ENCODE measurements around the gene DOCK1. TPM values are rescaled to one million over a fixed set of nuclear protein-coding genes. Genes with fewer than 3 reads are reported as not detected.

Gene DOCK1
- polyA plus RNA-seq, 1 of the 3 experiments (the other 2 are of a cell fraction) = 15.5 TPM

DNA sequence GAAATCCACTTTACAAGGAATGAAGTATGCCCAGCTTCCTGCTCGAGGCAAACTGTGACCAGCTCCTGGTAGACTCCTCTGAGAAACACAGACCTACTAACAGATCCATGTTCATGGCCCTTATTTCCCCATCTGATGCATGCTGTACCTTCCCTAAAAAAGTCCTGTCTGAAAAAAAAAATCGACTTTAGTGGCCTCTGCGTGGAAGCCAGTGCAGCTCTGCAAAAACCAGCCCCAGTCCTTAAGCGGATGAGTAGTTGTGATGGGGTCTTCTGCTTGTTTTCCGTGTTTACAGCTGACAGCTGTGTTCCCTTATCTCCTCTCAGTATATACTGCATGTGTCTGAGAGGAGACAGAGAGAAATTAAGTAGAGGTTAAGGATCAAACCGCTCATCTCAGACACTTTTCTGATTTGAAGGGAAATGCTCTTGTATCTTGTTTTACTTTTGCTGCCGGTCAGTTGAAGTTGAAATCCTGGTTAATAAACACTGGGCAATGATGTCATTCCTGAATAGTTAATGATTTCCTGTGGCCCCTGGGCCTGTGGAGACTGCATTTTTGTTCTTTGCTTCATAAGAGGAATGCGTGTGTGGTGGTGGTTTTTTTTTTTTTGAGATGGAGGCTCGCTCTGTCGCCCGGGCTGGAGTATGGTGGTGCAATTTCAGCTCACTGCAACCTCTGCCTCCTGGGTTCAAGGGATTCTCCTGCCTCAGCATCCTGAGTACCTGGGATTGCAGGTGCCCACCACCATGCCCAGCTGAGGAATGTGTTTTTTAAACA, 67.6 kb downstream of the DOCK1 start (continued):
- TF ChIP-seq PBX3 (IDR thresholded peaks at IDR 0.05) = peak; percentile 33; the same call in 1 of the 2 replicates
- peak; percentile 53; the same call in 1 of the 2 replicates for TF ChIP-seq FOSL2 (IDR thresholded peaks at IDR 0.05; ENCODE audit: borderline replicate concordance, low read depth)
- TF ChIP-seq NFIC (IDR thresholded peaks at IDR 0.05; ENCODE audit: borderline replicate concordance) = peak; percentile 42; the same call in 1 of the 2 replicates
- TF ChIP-seq, protein P1, sequence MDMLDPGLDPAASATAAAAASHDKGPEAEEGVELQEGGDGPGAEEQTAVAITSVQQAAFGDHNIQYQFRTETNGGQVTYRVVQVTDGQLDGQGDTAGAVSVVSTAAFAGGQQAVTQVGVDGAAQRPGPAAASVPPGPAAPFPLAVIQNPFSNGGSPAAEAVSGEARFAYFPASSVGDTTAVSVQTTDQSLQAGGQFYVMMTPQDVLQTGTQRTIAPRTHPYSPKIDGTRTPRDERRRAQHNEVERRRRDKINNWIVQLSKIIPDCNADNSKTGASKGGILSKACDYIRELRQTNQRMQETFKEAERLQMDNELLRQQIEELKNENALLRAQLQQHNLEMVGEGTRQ (IDR thresholded peaks at IDR 0.05; ENCODE audit: borderline replicate concordance, low read depth, low read length) = no peak
- TF ChIP-seq, protein P2, sequence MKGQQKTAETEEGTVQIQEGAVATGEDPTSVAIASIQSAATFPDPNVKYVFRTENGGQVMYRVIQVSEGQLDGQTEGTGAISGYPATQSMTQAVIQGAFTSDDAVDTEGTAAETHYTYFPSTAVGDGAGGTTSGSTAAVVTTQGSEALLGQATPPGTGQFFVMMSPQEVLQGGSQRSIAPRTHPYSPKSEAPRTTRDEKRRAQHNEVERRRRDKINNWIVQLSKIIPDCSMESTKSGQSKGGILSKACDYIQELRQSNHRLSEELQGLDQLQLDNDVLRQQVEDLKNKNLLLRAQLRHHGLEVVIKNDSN (IDR thresholded peaks at IDR 0.05; ENCODE audit: borderline replicate concordance, low read depth) = no peak
- TF ChIP-seq SMC3 (IDR thresholded peaks at IDR 0.05; ENCODE audit: low read depth, low read length) = no peak
- no peak for TF ChIP-seq MXI1 (IDR thresholded peaks at IDR 0.05; ENCODE audit: low read depth, low read length)

GRCh38 chr10:126975221-126975620, 70.0 kb downstream of the DOCK1 start:
- WGBS (ENCODE audit: low lambda C conversion rate) = 88% methylated on average over 5 of the region's 5 CpGs

DNA sequence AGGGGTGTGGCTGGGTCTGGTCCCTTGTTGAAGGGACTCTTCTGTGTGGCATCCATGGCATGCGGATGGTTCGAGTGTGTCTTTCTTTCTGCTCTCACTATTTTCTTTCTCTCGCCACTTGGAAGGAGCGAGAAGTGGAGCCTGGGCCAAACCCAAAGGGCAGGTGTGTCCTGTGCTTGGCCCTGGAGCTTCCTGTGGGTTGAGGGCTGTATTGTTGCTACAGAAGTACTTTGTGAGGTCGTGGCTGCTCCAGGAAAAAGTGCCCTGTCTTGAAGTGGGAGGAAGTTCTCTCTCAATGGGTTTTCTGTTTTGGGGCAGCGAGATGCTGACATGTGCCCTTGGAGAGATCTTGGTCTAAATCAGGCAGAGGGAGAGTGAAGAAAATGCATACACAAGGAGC, 72.0 kb downstream of the DOCK1 start:
- H3K27me3 ChIP-seq (ENCODE audit: insufficient read depth) = no peaks in the 10 kb centered on the region
- H3K4me1 ChIP-seq (ENCODE audit: control insufficient read depth in 1 of 2, insufficient read depth in 2 of 2, low read depth in 1 of 2, low read length in 1 of 2) = peaks cover 7 to 14% of the 10 kb centered on the region in 2 experiments; a peak in 2 of 4 replicates
- no peak overlapping the region for H3K27ac ChIP-seq (ENCODE audit: low read depth in 2 of 2, low read length in 1 of 2)
- WGBS (ENCODE audit: low lambda C conversion rate) = 84% methylated on average over 6 of the region's 6 CpGs
- no peak overlapping the region for H3K4me2 ChIP-seq
- no peak overlapping the region for H2AFZ ChIP-seq (ENCODE audit: low read depth)
- peaks cover 9 to 21% of the 10 kb centered on the region in 2 experiments for H3K36me3 ChIP-seq (replicated peaks in 1 of 2; ENCODE audit: control insufficient read depth in 1 of 2, insufficient read depth in 2 of 2, low read length in 1 of 2)
- no peaks in the 10 kb centered on the region for H4K20me1 ChIP-seq (ENCODE audit: insufficient read depth)
- CTCF ChIA-PET = no interaction called here
- TF ChIP-seq NFIC (IDR thresholded peaks at IDR 0.05; ENCODE audit: borderline replicate concordance) = no peak
- TF ChIP-seq CHD2 (IDR thresholded peaks at IDR 0.05; ENCODE audit: low read length, partially characterized antibody) = no peak
- no peak for TF ChIP-seq FOSL2 (IDR thresholded peaks at IDR 0.05; ENCODE audit: borderline replicate concordance, low read depth)
- POLR2A ChIA-PET = no interaction called here
- no peak for DNase-seq
- H3K9me2 ChIP-seq = no peaks in the 10 kb centered on the region
- H3K79me2 ChIP-seq (ENCODE audit: insufficient read depth) = peaks cover 21% of the 10 kb centered on the region
- no peaks in the 10 kb centered on the region for H3K9me3 ChIP-seq
- no peak overlapping the region for H3K9ac ChIP-seq
- H3F3A ChIP-seq (replicated peaks; ENCODE audit: insufficient read depth) = peaks cover 18% of the 10 kb centered on the region
- H3K4me3 ChIP-seq (ENCODE audit: low read depth in 2 of 2, low read length in 1 of 2) = no peak overlapping the region

More at GRCh38 chr10:126975221-126975620, 70.0 kb downstream of the DOCK1 start:
- no peak for DNase-seq
- TF ChIP-seq FOXM1 (IDR thresholded peaks at IDR 0.05; ENCODE audit: low read depth) = no peak
- no peak for TF ChIP-seq RXRA (IDR thresholded peaks at IDR 0.05; ENCODE audit: borderline replicate concordance, low read depth)
- Histone ChIP-seq H3K27ac (ENCODE audit: low read depth in 2 of 2, low read length in 1 of 2) (no peak overlapping the region), H4K20me1 (ENCODE audit: insufficient read depth) (no peaks in the 10 kb centered on the region), H3K36me3 (replicated peaks in 1 of 2; ENCODE audit: control insufficient read depth in 1 of 2, insufficient read depth in 2 of 2, low read length in 1 of 2) (peaks cover 5 to 18% of the 10 kb centered on the region in 2 experiments), H2AFZ (ENCODE audit: low read depth) (no peak overlapping the region), H3K79me2 (ENCODE audit: insufficient read depth) (peaks cover 38% of the 10 kb centered on the region), H3K4me2 (no peak overlapping the region), H3K27me3 (ENCODE audit: insufficient read depth) (no peaks in the 10 kb centered on the region), H3K4me1 (ENCODE audit: control insufficient read depth in 1 of 2, insufficient read depth in 2 of 2, low read depth in 1 of 2, low read length in 1 of 2) (peaks cover 7 to 17% of the 10 kb centered on the region in 2 experiments; a peak in 2 of 4 replicates), H3K4me3 (ENCODE audit: low read depth in 2 of 2, low read length in 1 of 2) (no peak overlapping the region), H3K9me3 (no peaks in the 10 kb centered on the region), H3K9me2 (no peaks in the 10 kb centered on the region), H3F3A (replicated peaks; ENCODE audit: insufficient read depth) (peaks cover 18% of the 10 kb centered on the region), H3K9ac (no peak overlapping the region)
- ChIA-PET CTCF (no interaction called here), POLR2A (no interaction called here)

All from SK-N-SH (cell line).